Mesothelial cell of epicardium (in vitro differentiated cells): ENCODE data around the gene UGT2B11. TPM values are rescaled to one million over a fixed set of nuclear protein-coding genes. Genes with fewer than 3 reads are reported as not detected.
"Not testable (repeated sequence)": the region's sequence is repeated elsewhere in the genome, so short reads cannot be mapped to it uniquely, and the experiment has no call there.

Experiments
- DNase-seq, 2 experiments: peaks; one replicate each; pipeline ENCODE4 v3.0.0; 2021; ENCODE audit warnings: low spot score in 2 of 2; ENCODE audit not compliant: unreplicated experiment in 2 of 2
- H3K27ac Mint-ChIP-seq: 2 replicates; pipeline ENCODE4 v1.8.0; 2021; ENCODE audit warnings: mixed read lengths
- H3K27me3 Mint-ChIP-seq: 2 replicates; pipeline ENCODE4 v1.8.0; 2021; ENCODE audit warnings: low read depth, mixed read lengths
- H3K36me3 Mint-ChIP-seq: 2 replicates; pipeline ENCODE4 v1.8.0; 2021; ENCODE audit warnings: mixed read lengths
- H3K4me1 Mint-ChIP-seq: 2 replicates; pipeline ENCODE4 v1.8.0; 2021; ENCODE audit warnings: mixed read lengths
- H3K4me3 Mint-ChIP-seq: 2 replicates; pipeline ENCODE4 v1.8.0; 2021; ENCODE audit warnings: mild to moderate bottlenecking, moderate library complexity, mixed read lengths
- H3K9me3 Mint-ChIP-seq: 2 replicates; pipeline ENCODE4 v1.8.0; 2021; ENCODE audit warnings: mixed read lengths
- CTCF ChIP-seq: fragments of 200-600 bp; sonication (generic); IDR thresholded peaks from one replicate; pipeline ENCODE4 v1.5.0; 2021; ENCODE audit warnings: antibody characterized with exemption; ENCODE audit not compliant: unreplicated experiment
- total RNA-seq: library from RNA; stranded (reverse); gene quantifications from 3 replicates; pipeline ENCODE4 v1.2.1, GENCODE V29; 2021

UGT2B11 gene
- total RNA-seq, 1 donor from 2014 or later: not detected

GRCh38 chr4:69224891-69225290 lies 10.3 kb upstream of the UGT2B11 start:
- Mint-ChIP-seq H3K4me3 (no peak overlapping the region), H3K4me1 (peaks cover 12% of the 10 kb centered on the region), H3K36me3 (no peaks in the 10 kb centered on the region), H3K9me3 (peaks cover 4% of the 10 kb centered on the region), H3K27me3 (no peaks in the 10 kb centered on the region), H3K27ac (peak overlapping the region; percentile 89)
- no peak for TF ChIP-seq CTCF
- no peak for DNase-seq

GRCh38 chr4:69223277-69223676 lies 8.7 kb upstream of the UGT2B11 start:
- H3K36me3 Mint-ChIP-seq, H3K27me3 Mint-ChIP-seq, DNase-seq, H3K27ac Mint-ChIP-seq, H3K4me3 Mint-ChIP-seq: not testable (repeated sequence)
- H3K9me3 Mint-ChIP-seq: peaks cover 10% of the 10 kb centered on the region
- peaks cover 12% of the 10 kb centered on the region for H3K4me1 Mint-ChIP-seq

- not testable (repeated sequence) for H3K27me3 Mint-ChIP-seq, H3K36me3 Mint-ChIP-seq, H3K27ac Mint-ChIP-seq, DNase-seq, H3K4me3 Mint-ChIP-seq, H3K9me3 Mint-ChIP-seq, H3K4me1 Mint-ChIP-seq
Measured at GRCh38 chr4:69218491-69218890, 3.9 kb upstream of the UGT2B11 start.

GRCh38 chr4:69210911-69211310 lies 3.6 kb downstream of the UGT2B11 start:
- Mint-ChIP-seq H3K4me3 (no peak overlapping the region), H3K4me1 (no peaks in the 10 kb centered on the region), H3K27ac (no peak overlapping the region), H3K36me3 (no peaks in the 10 kb centered on the region), H3K9me3 (no peaks in the 10 kb centered on the region), H3K27me3 (no peaks in the 10 kb centered on the region)
- no peak for TF ChIP-seq CTCF
- DNase-seq: no peak

GRCh38 chr4:69198506-69198905 lies 16.0 kb downstream of the UGT2B11 start:
- H3K9me3 Mint-ChIP-seq: peaks cover 20% of the 10 kb centered on the region
- not testable (repeated sequence) for H3K4me1 Mint-ChIP-seq, H3K36me3 Mint-ChIP-seq, H3K27me3 Mint-ChIP-seq, DNase-seq, H3K27ac Mint-ChIP-seq, H3K4me3 Mint-ChIP-seq

- Mint-ChIP-seq H3K4me1 (no peaks in the 10 kb centered on the region), H3K36me3 (no peaks in the 10 kb centered on the region), H3K27me3 (no peaks in the 10 kb centered on the region), H3K9me3 (peaks cover 27% of the 10 kb centered on the region), H3K27ac (no peak overlapping the region), H3K4me3 (no peak overlapping the region)
- DNase-seq: no peak
- TF ChIP-seq CTCF: no peak
Measured at GRCh38 chr4:69196209-69196965, 18.2 kb downstream of the UGT2B11 start.

GRCh38 chr4:69194166-69194565 lies 20.4 kb downstream of the UGT2B11 start:
- Mint-ChIP-seq H3K4me1 (no peaks in the 10 kb centered on the region), H3K27me3 (no peaks in the 10 kb centered on the region), H3K27ac (no peak overlapping the region), H3K9me3 (peaks cover 26% of the 10 kb centered on the region), H3K4me3 (no peak overlapping the region), H3K36me3 (no peaks in the 10 kb centered on the region)
- DNase-seq: no peak
- no peak for TF ChIP-seq CTCF

- H3K36me3 Mint-ChIP-seq, H3K4me3 Mint-ChIP-seq, H3K9me3 Mint-ChIP-seq, DNase-seq, H3K4me1 Mint-ChIP-seq, H3K27ac Mint-ChIP-seq, H3K27me3 Mint-ChIP-seq: not testable (repeated sequence)
Measured at GRCh38 chr4:69191905-69192304, 22.6 kb downstream of the UGT2B11 start.

- not testable (repeated sequence) for H3K9me3 Mint-ChIP-seq, H3K27me3 Mint-ChIP-seq, H3K4me1 Mint-ChIP-seq, H3K36me3 Mint-ChIP-seq, H3K4me3 Mint-ChIP-seq, H3K27ac Mint-ChIP-seq, DNase-seq
Measured at GRCh38 chr4:69190621-69191020, 23.9 kb downstream of the UGT2B11 start.

GRCh38 chr4:69181519-69182169 lies 32.9 kb downstream of the UGT2B11 start:
- H3K9me3 Mint-ChIP-seq, H3K27me3 Mint-ChIP-seq, H3K4me1 Mint-ChIP-seq, DNase-seq, H3K27ac Mint-ChIP-seq, H3K4me3 Mint-ChIP-seq, H3K36me3 Mint-ChIP-seq: not testable (repeated sequence)
